GM12878 (cell line): ENCODE data around the gene MAML2. TPM values are rescaled to one million over a fixed set of nuclear protein-coding genes. Genes with fewer than 3 reads are reported as not detected.

ENCODE experiments used
- BCL11A ChIP-seq: IDR thresholded peaks from 2 replicates; pipeline ENCODE4 v1.6.1; 2011; ENCODE audit warnings: low read depth, low read length
- CEBPB ChIP-seq, 2 experiments: fragments of 150-350 bp in 1 of 2; IDR thresholded peaks; 2 replicates each; pipeline ENCODE4 v1.6.1; 2012 to 2014; ENCODE audit warnings: low read depth in 2 of 2, low read length in 2 of 2, borderline replicate concordance in 1 of 2, inconsistent platforms in 1 of 2
- E2F4 ChIP-seq: IDR thresholded peaks from 2 replicates; pipeline ENCODE4 v1.6.1; 2012; ENCODE audit warnings: low read depth, low read length, improper control_type of control experiment
- ETV6 ChIP-seq, 2 experiments: fragments of 450-650 bp in 1 of 2; IDR thresholded peaks in 1 of 2; conservative IDR thresholded peaks in 1 of 2; 2 replicates each; pipeline ENCODE4 v1.6.1; 2014; ENCODE audit warnings: antibody characterized with exemption in 1 of 2, borderline replicate concordance in 1 of 2, low read depth in 1 of 2, mild to moderate bottlenecking in 1 of 2, moderate library complexity in 1 of 2
- FOS ChIP-seq: IDR thresholded peaks from 3 replicates; pipeline ENCODE4 v1.6.1; 2011; ENCODE audit warnings: borderline replicate concordance; ENCODE audit not compliant: insufficient read length; ENCODE audit errors: extremely low read depth
- FOXK2 ChIP-seq: fragments of 450-650 bp; IDR thresholded peaks from 2 replicates; pipeline ENCODE4 v1.6.1; 2017; ENCODE audit warnings: mild to moderate bottlenecking, moderate library complexity
- GABPA ChIP-seq: IDR thresholded peaks from 2 replicates; pipeline ENCODE4 v1.6.1; 2014; ENCODE audit warnings: antibody characterized with exemption, low read depth, mild to moderate bottlenecking, inconsistent platforms
- IRF5 ChIP-seq: fragments of 450-650 bp; IDR thresholded peaks from 2 replicates; pipeline ENCODE4 v1.6.1; 2017; ENCODE audit warnings: borderline replicate concordance
- KDM1A ChIP-seq: fragments of 200-600 bp; sonication (generic); IDR thresholded peaks from 2 replicates; pipeline ENCODE4 v1.6.1; 2016; ENCODE audit warnings: borderline replicate concordance
- MYB ChIP-seq: fragments of 150-350 bp; IDR thresholded peaks from 2 replicates; pipeline ENCODE4 v1.6.1; 2014; ENCODE audit warnings: mild to moderate bottlenecking, low read depth, low read length, borderline replicate concordance
- MYC ChIP-seq: IDR thresholded peaks from 2 replicates; pipeline ENCODE4 v1.6.1; 2011; ENCODE audit warnings: mild to moderate bottlenecking, low read length, moderate library complexity, inconsistent platforms; ENCODE audit not compliant: insufficient read depth, insufficient replicate concordance, insufficient read length, severe bottlenecking
- NFIC ChIP-seq: IDR thresholded peaks from 2 replicates; pipeline ENCODE4 v1.6.1; 2012; ENCODE audit warnings: low read depth, mild to moderate bottlenecking, inconsistent platforms, low read length, moderate library complexity
- RBBP5 ChIP-seq: fragments of 200-600 bp; sonication (generic); conservative IDR thresholded peaks from 2 replicates; pipeline ENCODE4 v1.6.1; 2016
- REST ChIP-seq: IDR thresholded peaks from 2 replicates; pipeline ENCODE4 v1.6.1; 2012; ENCODE audit warnings: mild to moderate bottlenecking, low read depth, low read length
- RUNX3 ChIP-seq: IDR thresholded peaks from 2 replicates; pipeline ENCODE4 v1.6.1; 2012; ENCODE audit warnings: low read length, inconsistent platforms
- SREBF1 ChIP-seq: IDR thresholded peaks from 2 replicates; pipeline ENCODE4 v1.6.1; 2012; ENCODE audit warnings: mild to moderate bottlenecking, low read length
- ZNF274 ChIP-seq: IDR thresholded peaks from one replicate; pipeline ENCODE4 v1.8.0; 2011; ENCODE audit not compliant: insufficient read length, insufficient read depth
- polyA plus RNA-seq, 11 experiments: library from polyadenylated mRNA; depleted of rRNA in 4 of 11; unstranded in 6 of 11; stranded (reverse) in 5 of 11; fragments of >200 nt; fragmentation: Nextera tagmentation in 4 of 11; fragmentation: Illumina TruSeq in 1 of 11; extraction: Ambion mirVana in 4 of 11; extraction: Trizol in 1 of 11; gene quantifications; 1 replicate in 1 of 11; 2 replicates in 10 of 11; pipeline versions ENCODE4 v1.2.1 to v1.2.3, GENCODE V29; 2011 to 2016; ENCODE audit warnings: inconsistent platforms in 2 of 11, missing spikeins in 2 of 11, low read depth in 1 of 11
- total RNA-seq, 4 experiments: library from RNA; depleted of rRNA in 3 of 4; stranded (reverse); fragments of >200 nt in 3 of 4; fragmentation: Illumina TruSeq in 1 of 4; extraction: Trizol in 1 of 4; gene quantifications; 2 replicates each; pipeline versions ENCODE4 v1.2.1 to v1.2.3, GENCODE V29; 2013 to 2021
- TF ChIP-seq, protein P1 (sequence below), 3 experiments: IDR thresholded peaks in 2 of 3; conservative IDR thresholded peaks in 1 of 3; 2 replicates each; pipeline ENCODE4 v1.5.1; 2011; ENCODE audit warnings: low read depth in 3 of 3, low read length in 3 of 3, mild to moderate bottlenecking in 3 of 3, control low read depth in 2 of 3, moderate library complexity in 2 of 3, inconsistent platforms in 1 of 3, mixed read lengths in 1 of 3; ENCODE audit not compliant: control insufficient read depth in 2 of 3, insufficient read depth in 1 of 3; ENCODE audit errors: extremely low read depth in 1 of 3
- TF ChIP-seq, protein P2 (sequence below): IDR thresholded peaks from 2 replicates; pipeline ENCODE4 v1.6.1; 2011; ENCODE audit warnings: borderline replicate concordance, low read depth, mild to moderate bottlenecking, moderate library complexity, mixed read lengths, low read length; ENCODE audit not compliant: insufficient read depth; ENCODE audit errors: extremely low read length

The MAML2 gene
- total and polyA plus RNA-seq, 10 of the 15 experiments (the other 5 are each of a cell fraction or from before 2014, with no cell fraction given), result 2.5 to 15.1 (median 12.0) TPM

DNA sequence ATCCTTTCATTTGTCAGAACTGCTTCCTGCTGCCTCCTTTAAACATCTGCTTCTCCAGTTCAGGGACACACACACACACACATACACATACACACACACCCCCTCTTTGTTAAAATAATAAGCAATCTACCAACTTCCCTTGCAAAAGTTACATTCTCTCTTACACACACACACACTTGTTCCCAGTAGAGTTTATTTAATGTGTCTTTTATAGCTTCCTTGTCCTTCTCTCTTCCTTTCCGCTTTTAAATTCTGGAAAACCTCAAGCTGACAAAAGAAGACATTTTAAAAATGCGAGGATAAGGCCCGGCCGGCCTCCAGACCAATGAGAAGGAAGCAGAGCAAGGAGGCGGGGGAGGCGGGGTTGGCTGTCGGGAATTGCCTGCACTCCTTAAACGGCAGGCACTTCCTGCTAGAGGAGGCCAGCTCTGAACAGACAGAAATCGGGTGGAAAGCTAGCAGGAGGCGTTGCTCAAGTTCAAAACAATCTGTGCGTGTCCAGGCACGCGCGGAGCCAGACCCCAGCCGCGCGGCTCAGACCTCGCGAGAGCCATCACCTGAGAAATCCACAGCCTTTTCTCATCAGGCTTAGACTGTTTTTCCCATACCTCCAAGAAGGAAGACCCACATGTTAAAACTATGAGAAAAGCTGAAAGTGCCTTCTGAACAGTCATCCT lies 99.9 kb downstream of the MAML2 start (continued):
- TF ChIP-seq SREBF1 (no peak), MYB (no peak), IRF5 (peak; percentile 70), FOXK2 (no peak), NFIC (no peak), ZNF274 (no peak), GABPA (no peak), CEBPB (IDR thresholded peaks at IDR 0.05; ENCODE audit: borderline replicate concordance in 1 of 2, low read depth in 2 of 2, low read length in 2 of 2) (no peak), ETV6 (conservative IDR thresholded peaks at IDR 0.05 in 1 of 2, IDR thresholded peaks at IDR 0.05 in 1 of 2; ENCODE audit: borderline replicate concordance in 1 of 2, low read depth in 1 of 2) (peak in 1 of 2 experiments; percentile 17; a peak in 1 of 4 replicates), RUNX3 (peak; percentile 13; the same call in 1 of the 2 replicates), KDM1A (no peak), E2F4 (peak; percentile 75), RBBP5 (no peak), REST (no peak), MYC (peak; percentile 27), BCL11A (no peak), FOS (no peak)
- TF ChIP-seq, protein P1, sequence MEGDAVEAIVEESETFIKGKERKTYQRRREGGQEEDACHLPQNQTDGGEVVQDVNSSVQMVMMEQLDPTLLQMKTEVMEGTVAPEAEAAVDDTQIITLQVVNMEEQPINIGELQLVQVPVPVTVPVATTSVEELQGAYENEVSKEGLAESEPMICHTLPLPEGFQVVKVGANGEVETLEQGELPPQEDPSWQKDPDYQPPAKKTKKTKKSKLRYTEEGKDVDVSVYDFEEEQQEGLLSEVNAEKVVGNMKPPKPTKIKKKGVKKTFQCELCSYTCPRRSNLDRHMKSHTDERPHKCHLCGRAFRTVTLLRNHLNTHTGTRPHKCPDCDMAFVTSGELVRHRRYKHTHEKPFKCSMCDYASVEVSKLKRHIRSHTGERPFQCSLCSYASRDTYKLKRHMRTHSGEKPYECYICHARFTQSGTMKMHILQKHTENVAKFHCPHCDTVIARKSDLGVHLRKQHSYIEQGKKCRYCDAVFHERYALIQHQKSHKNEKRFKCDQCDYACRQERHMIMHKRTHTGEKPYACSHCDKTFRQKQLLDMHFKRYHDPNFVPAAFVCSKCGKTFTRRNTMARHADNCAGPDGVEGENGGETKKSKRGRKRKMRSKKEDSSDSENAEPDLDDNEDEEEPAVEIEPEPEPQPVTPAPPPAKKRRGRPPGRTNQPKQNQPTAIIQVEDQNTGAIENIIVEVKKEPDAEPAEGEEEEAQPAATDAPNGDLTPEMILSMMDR (IDR thresholded peaks at IDR 0.05 in 2 of 3, conservative IDR thresholded peaks at IDR 0.05 in 1 of 3; ENCODE audit: control insufficient read depth in 2 of 3, extremely low read depth in 1 of 3, insufficient read depth in 1 of 3, low read depth in 3 of 3, low read length in 3 of 3), result no peak
- TF ChIP-seq, protein P2, sequence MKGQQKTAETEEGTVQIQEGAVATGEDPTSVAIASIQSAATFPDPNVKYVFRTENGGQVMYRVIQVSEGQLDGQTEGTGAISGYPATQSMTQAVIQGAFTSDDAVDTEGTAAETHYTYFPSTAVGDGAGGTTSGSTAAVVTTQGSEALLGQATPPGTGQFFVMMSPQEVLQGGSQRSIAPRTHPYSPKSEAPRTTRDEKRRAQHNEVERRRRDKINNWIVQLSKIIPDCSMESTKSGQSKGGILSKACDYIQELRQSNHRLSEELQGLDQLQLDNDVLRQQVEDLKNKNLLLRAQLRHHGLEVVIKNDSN, result no peak
